Heart left ventricle (tissue), 13 donors: ENCODE data around the gene DCAF17.

Experiments used
- POLR2A ChIP-seq, 2 donors: fragments of 450-650 bp; IDR thresholded peaks; one replicate each; pipeline ENCODE4 v1.6.1; 2017; ENCODE audit warnings: antibody characterized with exemption in 2 of 2, mild to moderate bottlenecking in 2 of 2, moderate library complexity in 2 of 2
- TF ChIP-seq, protein P1 (sequence below), 12 donors: fragments of 200-600 bp; sonication (generic) in 4 of 12; IDR thresholded peaks; one replicate each; pipeline versions ENCODE4 v1.5.0 to v1.8.0; 2018 to 2022; ENCODE audit warnings: antibody characterized with exemption in 12 of 12, mild to moderate bottlenecking in 5 of 12
- donor health status: ischemic (EF 13 %, LVEDD 7.1; RV severe dilation, severe dysfunction).
- donor health status: DM: no; HTN: yes; CAD: no.
- donor health status: DM: no; HTN: no; CAD: no.
- donor health status: ischemic (EF 25% LVEDD 6.9; RV normal size, moderate dysfunction).
- donor health status: ischemic (EF 25% LVEDD 5.7; RV mildly dilated, moderate dysfunction).
- donor health status: ischemic (EF 35%, LVEDD 5.7; RV mildly dilated, moderate dysfunction).
- donor health status: nonischemic (EF 11% LVEDD 7.7; RV severe dilation, severe dysfunction).
- donor health status: DM: yes; HTN: yes; CAD: no.
- donor health status: PGD.
- donor health status: ischemic (EF 29% LVEDD 5.4; RV normal size, mild dysfunction).
- donor health status: nonischemic (EF 23%, LVEDD 6.1; RV moderate dilation, normal function).

- TF ChIP-seq, protein P1, sequence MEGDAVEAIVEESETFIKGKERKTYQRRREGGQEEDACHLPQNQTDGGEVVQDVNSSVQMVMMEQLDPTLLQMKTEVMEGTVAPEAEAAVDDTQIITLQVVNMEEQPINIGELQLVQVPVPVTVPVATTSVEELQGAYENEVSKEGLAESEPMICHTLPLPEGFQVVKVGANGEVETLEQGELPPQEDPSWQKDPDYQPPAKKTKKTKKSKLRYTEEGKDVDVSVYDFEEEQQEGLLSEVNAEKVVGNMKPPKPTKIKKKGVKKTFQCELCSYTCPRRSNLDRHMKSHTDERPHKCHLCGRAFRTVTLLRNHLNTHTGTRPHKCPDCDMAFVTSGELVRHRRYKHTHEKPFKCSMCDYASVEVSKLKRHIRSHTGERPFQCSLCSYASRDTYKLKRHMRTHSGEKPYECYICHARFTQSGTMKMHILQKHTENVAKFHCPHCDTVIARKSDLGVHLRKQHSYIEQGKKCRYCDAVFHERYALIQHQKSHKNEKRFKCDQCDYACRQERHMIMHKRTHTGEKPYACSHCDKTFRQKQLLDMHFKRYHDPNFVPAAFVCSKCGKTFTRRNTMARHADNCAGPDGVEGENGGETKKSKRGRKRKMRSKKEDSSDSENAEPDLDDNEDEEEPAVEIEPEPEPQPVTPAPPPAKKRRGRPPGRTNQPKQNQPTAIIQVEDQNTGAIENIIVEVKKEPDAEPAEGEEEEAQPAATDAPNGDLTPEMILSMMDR (IDR thresholded peaks at IDR 0.05) = no peak
- TF ChIP-seq POLR2A (IDR thresholded peaks at IDR 0.05) = no peak
Observed at GRCh38 chr2:171490577-171490976, 56.6 kb downstream of the DCAF17 start.
